ENCODE data around the gene CFAP57.

The CFAP57 gene

DNA sequence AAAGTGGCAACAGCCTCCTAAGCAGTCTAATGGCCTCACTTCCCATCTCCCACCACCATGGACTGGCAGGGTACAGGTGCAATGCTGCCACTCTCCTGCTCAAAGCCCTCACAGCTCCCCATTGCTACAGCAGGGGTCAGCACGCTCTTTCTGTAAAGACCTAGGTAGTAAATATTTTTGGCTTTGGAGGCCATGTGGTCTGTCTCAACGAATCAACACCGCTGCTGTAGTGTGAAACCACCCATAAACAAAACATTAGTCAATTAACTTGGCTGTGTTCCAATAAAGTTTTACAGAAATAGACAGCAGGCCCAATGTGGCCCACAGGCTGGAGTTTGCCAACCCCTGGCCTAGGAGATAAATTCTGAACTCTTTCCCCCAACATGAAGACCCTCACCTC is 53.0 kb downstream of the CFAP57 start:
- in situ Hi-C loops (cut with HindIII; ENCODE audit: low sequenced_read_pairs), result loop anchor here (25.0 kb wide), 1 partner anchor 187 kb away; no protein-coding TSS in a partner anchor

DNA sequence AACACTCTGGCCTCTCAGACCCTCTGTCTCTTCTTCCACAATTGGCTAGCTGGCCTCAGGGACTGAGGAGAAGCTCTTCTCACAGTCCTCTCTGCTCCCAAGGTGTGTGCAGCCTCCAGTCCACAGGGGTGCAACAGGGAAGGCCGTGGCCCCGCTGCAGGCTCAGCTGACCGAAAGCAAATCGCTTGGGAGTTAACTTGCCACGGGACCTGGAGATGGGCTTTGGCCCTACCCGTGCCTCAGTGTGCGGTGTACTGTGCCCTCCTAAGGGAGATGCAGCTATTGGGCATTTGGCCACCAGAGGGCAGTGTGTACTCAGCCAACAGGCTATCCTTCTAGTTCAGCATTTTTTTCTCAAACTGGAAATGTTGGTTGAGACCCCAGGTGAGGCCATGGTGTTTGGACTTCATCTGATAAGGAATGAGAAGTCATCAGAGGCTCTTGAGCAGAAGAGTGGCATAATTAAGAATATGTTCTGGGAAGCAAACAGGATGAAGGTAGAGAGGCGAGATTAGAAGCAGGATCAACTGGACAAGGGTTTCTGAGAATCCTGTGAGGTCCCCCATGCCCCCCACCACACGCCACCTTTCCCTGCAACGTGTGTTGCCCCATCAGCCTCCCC is 55.1 kb downstream of the CFAP57 start:
- in situ Hi-C loops (cut with HindIII; ENCODE audit: low sequenced_read_pairs), result loop anchor here (25.0 kb wide), 1 partner anchor 185 kb away; no protein-coding TSS in a partner anchor

DNA sequence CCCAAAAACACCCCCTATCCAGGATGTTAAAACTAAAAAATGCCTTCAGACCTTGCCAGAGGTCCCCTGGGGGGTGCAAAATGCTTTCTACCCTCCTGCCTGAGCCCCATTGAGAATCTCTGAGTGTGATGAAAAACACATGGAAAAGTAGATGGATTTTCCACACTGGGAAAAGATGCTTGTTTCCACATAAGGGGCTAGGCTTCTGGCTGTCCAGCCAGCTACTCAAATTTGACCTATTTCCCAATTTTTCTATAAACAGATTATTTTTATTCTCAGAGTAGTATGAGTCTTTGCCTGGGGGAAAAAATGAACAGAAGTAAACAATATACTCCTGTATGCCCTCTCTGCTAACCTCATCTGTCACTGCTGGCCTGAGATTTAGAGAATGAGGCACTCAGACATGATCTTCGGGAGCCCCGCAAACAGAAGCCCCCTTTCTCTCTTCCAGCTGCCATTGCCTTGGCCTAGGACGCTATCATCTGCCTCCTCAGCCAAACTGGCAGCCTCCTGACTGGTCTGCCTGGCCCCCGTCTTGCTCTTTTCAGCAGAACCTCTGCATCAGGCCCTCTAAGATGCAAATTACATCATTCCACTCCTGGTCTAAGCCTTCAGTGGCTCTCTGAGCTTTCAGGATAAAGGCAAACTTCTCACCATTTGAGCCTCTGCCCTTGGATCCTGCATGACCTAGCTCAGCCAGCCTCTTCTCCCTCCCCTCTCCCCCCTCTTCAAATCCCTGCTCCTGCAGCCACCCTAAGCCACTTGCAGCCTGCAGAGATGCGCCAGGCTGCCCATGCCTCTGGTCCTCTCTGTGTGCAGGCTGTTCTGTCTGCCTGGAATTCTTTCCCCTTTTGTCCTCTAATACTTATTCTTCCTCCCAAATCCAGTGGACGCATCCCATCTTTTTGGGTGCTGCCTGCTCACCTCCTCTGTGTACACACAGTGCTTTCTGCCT is 58.0 kb downstream of the CFAP57 start:
- in situ Hi-C loops (cut with HindIII; ENCODE audit: low sequenced_read_pairs), result loop anchor here (25.0 kb wide), 1 partner anchor 182 kb away; no protein-coding TSS in a partner anchor

DNA sequence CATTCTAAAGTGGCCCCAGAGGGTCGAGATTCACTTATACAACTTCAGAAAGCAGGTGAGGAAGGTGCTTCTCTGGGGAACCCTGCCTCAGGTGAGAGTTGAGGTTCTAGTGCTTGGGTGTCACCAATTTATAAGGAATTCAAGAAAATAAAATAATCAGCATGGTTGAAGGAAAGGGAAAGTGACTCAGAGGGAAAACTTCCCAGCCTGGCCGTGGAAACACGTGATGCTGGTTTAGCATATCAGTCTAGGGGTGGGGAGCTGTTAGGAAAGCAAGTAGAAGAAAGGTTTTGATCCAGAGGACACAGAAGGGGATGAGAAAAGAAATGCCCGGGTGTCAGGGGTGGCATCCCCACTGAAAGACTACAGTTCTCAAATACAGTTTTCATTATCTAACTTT is 59.9 kb downstream of the CFAP57 start:
- in situ Hi-C loops (cut with HindIII; ENCODE audit: low sequenced_read_pairs), result loop anchor here (25.0 kb wide), 1 partner anchor 180 kb away; no protein-coding TSS in a partner anchor

DNA sequence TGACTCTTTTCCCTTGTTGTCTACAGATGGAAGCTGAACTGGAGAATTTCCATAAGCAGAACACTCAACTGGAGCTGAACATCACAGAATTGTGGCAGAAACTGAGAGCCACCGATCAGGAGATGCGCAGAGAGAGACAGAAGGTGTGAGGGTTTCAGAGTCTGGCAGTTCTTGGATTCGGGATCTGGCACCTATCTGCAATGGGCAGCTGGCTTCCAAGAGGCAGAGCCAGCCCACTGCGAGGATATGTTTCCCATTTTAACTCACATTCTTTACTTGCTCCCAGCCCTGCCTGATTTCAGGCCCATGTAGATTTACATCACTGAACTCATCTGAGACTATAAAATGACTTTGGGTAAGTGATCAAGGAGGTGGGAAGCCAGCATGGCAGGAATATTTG is 60.4 kb downstream of the CFAP57 start:
- in situ Hi-C loops (cut with HindIII; ENCODE audit: low sequenced_read_pairs), result loop anchor here (25.0 kb wide), 1 partner anchor 180 kb away; no protein-coding TSS in a partner anchor

DNA sequence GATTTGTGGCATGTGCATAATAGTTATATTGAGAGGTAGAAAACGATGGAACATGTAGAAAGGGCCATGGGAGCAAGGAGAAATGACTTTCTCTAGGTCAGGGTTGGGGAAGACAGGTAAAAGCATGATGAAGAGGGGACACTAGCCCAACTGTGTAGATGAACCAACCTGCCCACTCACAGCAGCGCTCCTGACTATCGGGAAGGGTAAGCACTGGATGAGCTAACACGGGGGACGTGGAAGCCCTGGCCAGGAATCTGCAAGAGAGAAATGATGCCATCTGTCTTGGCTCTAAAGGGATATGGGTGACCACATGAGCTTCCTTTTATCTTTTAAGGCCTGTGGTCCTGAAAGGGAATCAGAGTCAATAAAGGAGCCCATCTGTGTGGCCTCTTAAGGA is 61.5 kb downstream of the CFAP57 start:
- in situ Hi-C loops (cut with HindIII; ENCODE audit: low sequenced_read_pairs), result loop anchor here (25.0 kb wide), 1 partner anchor 179 kb away; no protein-coding TSS in a partner anchor

- in situ Hi-C loops (cut with HindIII; ENCODE audit: low sequenced_read_pairs), result loop anchor here (25.0 kb wide), 1 partner anchor 178 kb away; no protein-coding TSS in a partner anchor
These were observed 62.1 kb downstream of the CFAP57 start for GRCh38 chr1:43234267-43234666.

DNA sequence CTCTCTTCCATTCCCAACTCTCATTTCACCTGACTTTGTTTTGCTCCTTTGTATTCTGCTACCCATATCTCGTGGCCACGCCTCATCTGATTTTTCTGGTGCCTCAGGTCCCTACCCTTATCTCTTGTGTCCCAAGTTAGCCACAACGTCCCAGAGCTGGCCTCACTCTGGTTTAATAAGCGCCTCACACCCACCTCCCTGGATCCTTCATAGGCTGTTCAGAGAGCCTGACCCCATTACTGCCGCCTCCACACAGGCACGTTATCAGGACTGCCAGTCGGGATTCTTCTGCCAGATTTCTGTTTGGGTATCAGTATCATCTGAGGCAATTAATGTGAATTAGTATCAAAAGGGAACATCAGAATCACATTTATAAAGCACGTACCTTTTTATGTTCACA is 62.9 kb downstream of the CFAP57 start:
- in situ Hi-C loops (cut with HindIII; ENCODE audit: low sequenced_read_pairs), result loop anchor here (25.0 kb wide), 1 partner anchor 177 kb away; no protein-coding TSS in a partner anchor

GRCh38 chr1:43235451-43236121 is 63.5 kb downstream of the CFAP57 start:
- in situ Hi-C loops (cut with HindIII; ENCODE audit: low sequenced_read_pairs), result loop anchor here (25.0 kb wide), 1 partner anchor 177 kb away; no protein-coding TSS in a partner anchor

DNA sequence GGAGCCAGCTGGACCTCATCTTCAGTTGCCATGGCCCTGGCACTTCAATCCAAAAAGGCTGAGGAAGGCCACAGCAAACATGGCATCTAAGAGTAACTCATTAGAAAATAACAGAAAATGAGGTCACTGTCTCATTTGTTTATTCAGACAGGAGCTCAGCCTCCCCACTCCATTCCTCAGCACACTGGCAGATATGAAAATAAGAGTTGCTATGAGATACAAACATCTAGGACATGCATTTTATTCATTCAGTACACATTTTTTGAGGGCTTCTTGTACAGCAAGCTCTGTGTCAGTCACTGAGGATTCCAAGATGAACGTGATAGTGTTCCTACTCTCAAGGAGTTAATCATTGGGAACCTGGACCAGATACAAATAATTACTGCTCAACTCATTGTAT is 65.0 kb downstream of the CFAP57 start:
- in situ Hi-C loops (cut with HindIII; ENCODE audit: low sequenced_read_pairs), result loop anchor here (25.0 kb wide), 1 partner anchor 175 kb away; no protein-coding TSS in a partner anchor

GRCh38 chr1:43238085-43238484 is 66.0 kb downstream of the CFAP57 start:
- in situ Hi-C loops (cut with HindIII; ENCODE audit: low sequenced_read_pairs), result loop anchor here (25.0 kb wide), 1 partner anchor 174 kb away; no protein-coding TSS in a partner anchor

- in situ Hi-C loops (cut with HindIII; ENCODE audit: low sequenced_read_pairs), result loop anchor here (25.0 kb wide), 1 partner anchor 173 kb away; no protein-coding TSS in a partner anchor
These were observed 66.9 kb downstream of the CFAP57 start for GRCh38 chr1:43238991-43239469.

GRCh38 chr1:43239484-43239883 is 67.4 kb downstream of the CFAP57 start:
- in situ Hi-C loops (cut with HindIII; ENCODE audit: low sequenced_read_pairs), result loop anchor here (25.0 kb wide), 1 partner anchor 173 kb away; no protein-coding TSS in a partner anchor

- in situ Hi-C loops (cut with HindIII; ENCODE audit: low sequenced_read_pairs), result loop anchor here (25.0 kb wide), 1 partner anchor 171 kb away; no protein-coding TSS in a partner anchor
These were observed 69.3 kb downstream of the CFAP57 start for GRCh38 chr1:43241413-43241836.

- in situ Hi-C loops (cut with HindIII; ENCODE audit: low sequenced_read_pairs), result loop anchor here (25.0 kb wide), 1 partner anchor 169 kb away; no protein-coding TSS in a partner anchor
These were observed 71.2 kb downstream of the CFAP57 start for GRCh38 chr1:43243299-43243698.

GRCh38 chr1:43246466-43247213 is 74.5 kb downstream of the CFAP57 start:
- in situ Hi-C loops (cut with HindIII; ENCODE audit: low sequenced_read_pairs), result loop anchor here (25.0 kb wide), 1 partner anchor 166 kb away; no protein-coding TSS in a partner anchor

GRCh38 chr1:43247256-43247921 is 75.3 kb downstream of the CFAP57 start:
- in situ Hi-C loops (cut with HindIII; ENCODE audit: low sequenced_read_pairs), result loop anchor here (25.0 kb wide), 1 partner anchor 165 kb away; no protein-coding TSS in a partner anchor

DNA sequence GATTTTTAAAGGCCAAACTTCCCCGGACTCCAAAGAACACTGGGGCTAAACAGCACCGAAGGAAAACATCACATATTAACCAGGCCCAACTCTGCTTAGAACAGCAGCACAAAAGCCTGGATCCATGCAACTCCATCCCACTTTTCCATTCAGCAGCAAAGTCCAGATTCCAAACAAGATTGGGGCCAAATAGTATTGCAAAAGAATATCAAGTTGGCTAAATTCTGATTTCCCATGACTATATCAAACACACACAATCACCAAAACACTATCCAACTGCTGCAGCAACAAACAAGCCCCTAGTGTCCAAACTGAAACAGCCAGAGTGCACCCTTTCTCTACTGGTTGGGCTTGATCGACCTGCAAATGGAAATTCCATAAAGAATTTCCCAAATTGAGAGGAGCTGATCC is 78.2 kb downstream of the CFAP57 start:
- in situ Hi-C loops (cut with HindIII; ENCODE audit: low sequenced_read_pairs), result no loop called here

DNA sequence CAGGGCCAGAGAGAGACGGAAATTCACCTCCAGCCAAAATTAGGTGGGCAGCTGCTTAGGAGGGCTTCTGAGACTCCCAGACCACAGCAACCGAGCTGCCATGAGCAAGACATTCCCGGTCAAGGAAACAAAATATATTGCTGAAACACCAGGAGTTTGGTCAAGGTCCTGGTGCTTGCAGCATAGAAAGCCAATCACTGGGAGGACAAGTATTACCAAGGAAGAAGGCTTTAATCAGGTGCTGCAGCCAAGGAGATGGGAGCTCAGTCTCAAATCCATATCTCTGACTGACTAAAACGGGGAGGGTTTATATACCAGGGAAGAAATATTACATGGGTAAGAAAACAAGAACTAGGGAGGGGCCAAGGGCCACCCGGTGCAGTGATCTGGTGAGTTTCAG is 78.9 kb downstream of the CFAP57 start:
- in situ Hi-C loops (cut with HindIII; ENCODE audit: low sequenced_read_pairs), result no loop called here
